BLaER1 treated with 17β-estradiol and CSF1 and Interleukin-3, amounts not matched to agents 10 nM and 100 nM (cell line): ENCODE data around the gene SASH1.

Experiments
- H3K27ac ChIP-seq, 11 experiments: shearing (Covaris generic); formaldehyde crosslinking; 2 replicates each; pipeline ENCODE4 v1.8.1; 2022
- H3K27me3 ChIP-seq, 11 experiments: shearing (Covaris generic); formaldehyde crosslinking; 2 replicates each; pipeline ENCODE4 v1.8.1; 2022
- H3K36me3 ChIP-seq, 11 experiments: shearing (Covaris generic); formaldehyde crosslinking; 2 replicates each; pipeline ENCODE4 v1.8.1; 2022
- H3K4me1 ChIP-seq, 10 experiments: shearing (Covaris generic); formaldehyde crosslinking; 2 replicates each; pipeline ENCODE4 v1.8.1; 2022
- H3K4me2 ChIP-seq, 11 experiments: shearing (Covaris generic); formaldehyde crosslinking; 2 replicates each; pipeline ENCODE4 v1.8.1; 2022
- H3K4me3 ChIP-seq, 10 experiments: shearing (Covaris generic); formaldehyde crosslinking; 2 replicates each; pipeline ENCODE4 v1.8.1; 2022
- H3K9ac ChIP-seq, 11 experiments: shearing (Covaris generic); formaldehyde crosslinking; 2 replicates each; pipeline ENCODE4 v1.8.1; 2022
- H3K9me3 ChIP-seq, 11 experiments: shearing (Covaris generic); formaldehyde crosslinking; replicated peaks in 1 of 11; 2 replicates each; pipeline ENCODE4 v1.8.1; 2022
- H4K20me1 ChIP-seq, 11 experiments: shearing (Covaris generic); formaldehyde crosslinking; 2 replicates each; pipeline ENCODE4 v1.8.1; 2022
- Cebpa-rat ChIP-seq, 11 experiments: shearing (Covaris generic); IDR thresholded peaks; 2 replicates each; pipeline ENCODE4 v1.8.1; 2022

SASH1 gene

DNA sequence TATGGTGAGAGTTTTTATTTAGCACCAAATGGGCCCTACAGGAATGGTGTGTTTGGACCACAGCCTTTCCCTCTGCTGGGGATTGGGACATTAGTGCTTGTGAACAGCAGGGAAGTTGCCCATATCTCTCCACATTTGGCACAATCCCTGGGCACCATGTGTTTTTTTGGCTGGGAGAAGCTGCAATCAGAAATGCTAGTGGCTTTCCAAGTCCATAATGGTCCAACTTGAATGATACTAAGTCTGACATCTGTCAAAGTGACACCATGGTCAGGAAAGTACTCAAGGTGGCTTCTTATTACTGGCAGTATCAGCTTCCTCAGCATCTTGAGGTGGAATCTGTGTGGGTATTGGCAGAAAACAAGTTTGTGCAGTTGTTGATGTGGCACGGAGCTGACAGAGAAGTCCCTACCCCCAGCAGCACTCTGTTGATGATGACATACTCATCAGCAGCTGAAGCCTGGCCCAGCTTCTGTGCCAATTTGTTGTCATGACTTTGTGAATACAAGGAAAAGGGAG, 53.0 kb downstream of the SASH1 start:
- H4K20me1 ChIP-seq, result no peaks in the 10 kb centered on the region
- H3K27ac ChIP-seq, result no peak overlapping the region
- H3K9ac ChIP-seq, result no peak overlapping the region
- no peak overlapping the region for H3K4me3 ChIP-seq
- TF ChIP-seq Cebpa-rat (IDR thresholded peaks at IDR 0.05), result no peak
- peak overlapping the region in 2 of 11 experiments; percentile 65 to 74; a peak in 2 of 22 replicates for H3K4me2 ChIP-seq
- no peaks in the 10 kb centered on the region for H3K27me3 ChIP-seq
- H3K9me3 ChIP-seq, result no peaks in the 10 kb centered on the region
- peaks cover 0 to 55% (median 0%) of the 10 kb centered on the region in 10 experiments; a peak in 4 of 20 replicates for H3K4me1 ChIP-seq
- H3K36me3 ChIP-seq, result no peaks in the 10 kb centered on the region

DNA sequence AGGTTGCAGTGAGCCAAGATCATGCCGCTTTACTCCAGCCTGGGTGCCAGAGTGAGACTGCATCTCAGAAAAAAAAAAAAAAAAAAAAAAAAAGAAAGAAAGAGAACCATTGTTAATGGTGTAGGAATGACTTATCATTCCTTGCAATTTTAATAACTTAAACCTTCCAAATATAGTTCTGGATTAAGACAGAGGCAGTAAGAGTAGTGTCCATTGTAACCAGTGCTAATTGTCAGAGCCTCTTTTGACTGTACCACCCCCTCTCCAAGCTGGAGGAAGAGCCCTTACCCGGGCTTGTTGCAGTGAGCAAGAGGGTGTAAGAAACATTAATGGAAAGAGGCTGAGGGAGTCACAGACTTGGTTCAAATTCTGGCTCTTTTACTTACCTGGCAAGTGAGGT, 53.8 kb downstream of the SASH1 start:
- Histone ChIP-seq H4K20me1 (no peaks in the 10 kb centered on the region), H3K4me1 (peaks cover 0 to 55% (median 0%) of the 10 kb centered on the region in 10 experiments; a peak in 4 of 20 replicates), H3K27ac (no peak overlapping the region), H3K27me3 (no peaks in the 10 kb centered on the region), H3K4me2 (no peak overlapping the region), H3K4me3 (no peak overlapping the region), H3K36me3 (no peaks in the 10 kb centered on the region), H3K9ac (no peak overlapping the region), H3K9me3 (no peaks in the 10 kb centered on the region)
- no peak for TF ChIP-seq Cebpa-rat (IDR thresholded peaks at IDR 0.05)

DNA sequence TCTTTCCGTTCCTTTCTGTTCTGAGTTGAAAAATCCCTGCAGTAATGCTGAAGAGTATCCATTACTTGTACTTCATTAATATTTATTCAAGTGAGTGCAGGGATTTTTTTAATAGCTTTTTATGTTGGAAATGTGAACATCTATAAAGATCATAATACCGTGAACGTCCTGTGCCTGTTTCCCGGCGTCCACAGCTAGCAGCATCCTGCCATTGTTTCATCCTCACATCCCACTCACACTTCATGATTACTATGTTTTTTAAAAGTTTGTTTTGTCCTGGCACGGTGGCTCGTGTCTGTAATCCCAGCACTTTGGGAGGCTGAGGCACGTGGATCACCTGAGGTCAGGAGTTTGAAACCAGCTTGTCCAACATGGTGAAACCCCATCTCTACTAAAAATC, 54.3 kb downstream of the SASH1 start:
- Histone ChIP-seq H3K36me3 (no peaks in the 10 kb centered on the region), H3K4me3 (no peak overlapping the region), H3K27ac (no peak overlapping the region), H3K27me3 (no peaks in the 10 kb centered on the region), H4K20me1 (no peaks in the 10 kb centered on the region), H3K4me1 (peaks cover 0 to 53% (median 0%) of the 10 kb centered on the region in 10 experiments; a peak in 4 of 20 replicates), H3K9ac (no peak overlapping the region), H3K4me2 (no peak overlapping the region), H3K9me3 (no peaks in the 10 kb centered on the region)
- no peak for TF ChIP-seq Cebpa-rat (IDR thresholded peaks at IDR 0.05)

DNA sequence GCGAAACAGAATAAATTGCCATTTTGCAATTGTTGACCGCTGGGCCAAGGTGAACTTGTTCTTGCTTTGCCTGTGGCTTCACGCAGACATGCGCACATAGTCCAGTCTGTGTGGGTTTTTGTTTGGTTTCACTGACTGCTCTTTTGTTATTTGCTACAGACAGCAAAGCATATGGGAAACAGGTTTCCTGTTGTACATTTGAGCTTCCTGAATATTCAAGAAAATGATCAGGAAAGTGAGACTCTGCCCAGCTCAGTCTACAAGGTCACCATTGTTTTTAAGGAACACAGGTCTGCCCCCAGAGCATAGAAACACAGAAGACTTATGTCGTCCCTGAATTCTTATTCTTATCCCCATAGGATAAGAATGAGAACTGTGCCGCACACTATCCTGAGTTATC, 55.6 kb downstream of the SASH1 start:
- no peaks in the 10 kb centered on the region for H3K27me3 ChIP-seq
- H3K27ac ChIP-seq, result no peak overlapping the region
- H3K4me1 ChIP-seq, result peaks cover 0 to 40% (median 0%) of the 10 kb centered on the region in 10 experiments; a peak in 4 of 20 replicates
- H3K36me3 ChIP-seq, result no peaks in the 10 kb centered on the region
- no peak for TF ChIP-seq Cebpa-rat (IDR thresholded peaks at IDR 0.05)
- H3K4me2 ChIP-seq, result peak overlapping the region in 2 of 11 experiments; percentile 10; a peak in 2 of 22 replicates
- H3K4me3 ChIP-seq, result no peak overlapping the region
- H4K20me1 ChIP-seq, result no peaks in the 10 kb centered on the region
- H3K9me3 ChIP-seq, result no peaks in the 10 kb centered on the region
- H3K9ac ChIP-seq, result no peak overlapping the region

DNA sequence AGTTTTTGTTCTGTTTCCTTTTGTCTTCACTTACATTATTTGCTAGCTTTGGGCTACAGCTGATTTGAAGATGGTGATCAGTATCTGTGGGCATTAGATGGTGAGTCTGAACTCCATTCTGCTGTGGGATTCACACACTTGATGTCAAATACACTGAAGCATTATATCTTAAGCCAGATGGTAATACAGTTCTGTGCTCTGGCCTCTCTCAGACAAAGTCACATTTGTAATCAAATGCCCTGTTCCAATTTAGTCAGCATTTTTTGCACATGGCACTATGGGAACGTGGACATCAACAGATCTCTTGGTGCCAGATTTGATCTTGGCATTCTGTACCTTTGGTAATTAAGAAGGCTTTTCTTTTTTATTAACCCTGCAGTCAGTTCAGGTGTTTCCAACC, 56.0 kb downstream of the SASH1 start:
- Histone ChIP-seq H3K27ac (no peak overlapping the region), H3K4me2 (peak overlapping the region in 1 of 11 experiments; percentile 10; a peak in 2 of 22 replicates), H3K27me3 (no peaks in the 10 kb centered on the region), H3K4me3 (no peak overlapping the region), H3K36me3 (no peaks in the 10 kb centered on the region), H3K9ac (no peak overlapping the region), H3K9me3 (no peaks in the 10 kb centered on the region), H3K4me1 (peaks cover 0 to 35% (median 0%) of the 10 kb centered on the region in 10 experiments; a peak in 4 of 20 replicates), H4K20me1 (no peaks in the 10 kb centered on the region)
- no peak for TF ChIP-seq Cebpa-rat (IDR thresholded peaks at IDR 0.05)

DNA sequence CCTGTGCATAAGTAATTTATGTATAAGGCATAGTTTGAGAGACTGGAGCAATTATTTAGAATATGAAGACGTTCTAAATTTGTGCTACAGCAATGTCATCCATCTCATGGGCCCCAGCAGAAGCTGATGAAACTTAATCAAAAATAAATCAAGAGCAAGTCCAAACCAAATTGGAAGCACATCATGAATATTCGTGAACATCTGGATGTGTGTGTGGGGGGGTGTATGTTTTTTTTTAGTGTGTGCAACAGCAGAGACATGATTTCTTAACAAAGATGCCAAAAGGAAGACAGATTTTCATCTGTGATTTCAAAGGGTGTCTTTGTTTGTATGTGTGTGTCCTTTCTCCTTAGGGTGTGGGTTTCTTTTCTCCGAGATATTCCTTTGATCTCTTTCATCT, 58.9 kb downstream of the SASH1 start:
- peaks cover 0 to 19% (median 0%) of the 10 kb centered on the region in 10 experiments; a peak in 3 of 20 replicates for H3K4me1 ChIP-seq
- no peak overlapping the region for H3K4me2 ChIP-seq
- no peak overlapping the region for H3K27ac ChIP-seq
- no peak overlapping the region for H3K9ac ChIP-seq
- H4K20me1 ChIP-seq, result 0 out of 22 replicates have a peak, but pooled peaks cover 0 to 5% (median 0%) of the 10 kb centered on the region in 11 experiments
- no peaks in the 10 kb centered on the region for H3K36me3 ChIP-seq
- no peak overlapping the region for H3K4me3 ChIP-seq
- H3K9me3 ChIP-seq, result no peaks in the 10 kb centered on the region
- TF ChIP-seq Cebpa-rat (IDR thresholded peaks at IDR 0.05), result no peak
- no peaks in the 10 kb centered on the region for H3K27me3 ChIP-seq

DNA sequence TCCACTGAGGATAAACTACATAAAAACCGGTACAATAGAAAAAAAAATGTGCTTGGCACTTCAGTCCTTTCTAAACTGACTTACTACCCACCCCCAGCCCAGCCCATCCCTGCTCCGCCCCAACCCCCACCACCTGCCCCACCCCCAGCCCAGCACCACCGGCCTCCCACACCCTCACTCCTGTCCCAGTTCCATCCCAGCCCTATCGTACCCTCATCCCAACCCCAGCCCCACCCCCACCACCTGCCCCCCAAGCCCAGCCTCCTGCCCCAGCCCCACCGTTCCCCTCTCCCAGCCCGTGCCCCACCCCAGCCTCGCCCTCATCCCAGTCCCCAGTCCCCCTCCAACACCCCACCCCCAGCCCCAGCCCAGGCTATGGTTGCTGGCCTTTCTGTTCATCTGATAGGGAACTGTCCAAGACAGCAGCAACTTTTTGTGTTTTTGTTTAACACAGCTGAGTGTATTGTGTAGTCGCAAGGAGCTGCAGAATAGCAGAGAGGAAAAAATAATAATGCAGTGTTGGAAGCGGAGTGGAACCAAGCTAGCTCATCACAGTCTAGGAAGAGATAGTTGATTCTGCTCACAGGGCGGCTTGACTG, 61.9 kb downstream of the SASH1 start:
- Histone ChIP-seq H3K4me2 (no peak overlapping the region), H3K4me1 (peaks cover 0 to 7% (median 0%) of the 10 kb centered on the region in 10 experiments; a peak in 2 of 20 replicates), H3K4me3 (no peak overlapping the region), H3K27me3 (no peaks in the 10 kb centered on the region), H3K9ac (no peak overlapping the region), H3K27ac (no peak overlapping the region), H3K9me3 (no peaks in the 10 kb centered on the region), H4K20me1 (0 out of 22 replicates have a peak, but pooled peaks cover 0 to 5% (median 0%) of the 10 kb centered on the region in 11 experiments), H3K36me3 (no peaks in the 10 kb centered on the region)
- no peak for TF ChIP-seq Cebpa-rat (IDR thresholded peaks at IDR 0.05)

DNA sequence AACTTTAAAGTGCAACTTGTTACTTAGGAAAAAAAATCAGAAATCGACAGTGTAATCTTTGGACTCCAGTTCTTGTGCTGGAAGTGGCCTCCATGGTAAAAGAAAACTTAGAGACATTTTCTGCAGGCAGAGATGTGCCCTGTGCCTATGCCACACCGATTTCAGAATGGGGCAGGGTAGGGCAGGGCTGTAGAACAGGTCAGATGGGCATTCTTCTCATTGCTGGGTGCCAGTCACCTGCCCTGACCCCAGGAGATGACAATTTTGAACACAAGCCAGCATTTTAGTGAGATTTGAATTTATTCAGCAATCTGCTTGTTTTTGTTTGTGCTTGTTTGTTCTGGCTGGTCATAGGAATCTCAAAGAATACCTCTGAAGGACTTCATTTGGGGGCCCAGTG, 63.3 kb downstream of the SASH1 start:
- TF ChIP-seq Cebpa-rat (IDR thresholded peaks at IDR 0.05), result no peak
- Histone ChIP-seq H3K9me3 (no peaks in the 10 kb centered on the region), H3K27me3 (no peaks in the 10 kb centered on the region), H3K27ac (no peak overlapping the region), H4K20me1 (0 out of 22 replicates have a peak, but pooled peaks cover 0 to 5% (median 0%) of the 10 kb centered on the region in 11 experiments), H3K9ac (no peak overlapping the region), H3K36me3 (no peaks in the 10 kb centered on the region), H3K4me3 (no peak overlapping the region), H3K4me1 (peaks cover 0 to 7% (median 0%) of the 10 kb centered on the region in 10 experiments; a peak in 2 of 20 replicates), H3K4me2 (no peak overlapping the region)

DNA sequence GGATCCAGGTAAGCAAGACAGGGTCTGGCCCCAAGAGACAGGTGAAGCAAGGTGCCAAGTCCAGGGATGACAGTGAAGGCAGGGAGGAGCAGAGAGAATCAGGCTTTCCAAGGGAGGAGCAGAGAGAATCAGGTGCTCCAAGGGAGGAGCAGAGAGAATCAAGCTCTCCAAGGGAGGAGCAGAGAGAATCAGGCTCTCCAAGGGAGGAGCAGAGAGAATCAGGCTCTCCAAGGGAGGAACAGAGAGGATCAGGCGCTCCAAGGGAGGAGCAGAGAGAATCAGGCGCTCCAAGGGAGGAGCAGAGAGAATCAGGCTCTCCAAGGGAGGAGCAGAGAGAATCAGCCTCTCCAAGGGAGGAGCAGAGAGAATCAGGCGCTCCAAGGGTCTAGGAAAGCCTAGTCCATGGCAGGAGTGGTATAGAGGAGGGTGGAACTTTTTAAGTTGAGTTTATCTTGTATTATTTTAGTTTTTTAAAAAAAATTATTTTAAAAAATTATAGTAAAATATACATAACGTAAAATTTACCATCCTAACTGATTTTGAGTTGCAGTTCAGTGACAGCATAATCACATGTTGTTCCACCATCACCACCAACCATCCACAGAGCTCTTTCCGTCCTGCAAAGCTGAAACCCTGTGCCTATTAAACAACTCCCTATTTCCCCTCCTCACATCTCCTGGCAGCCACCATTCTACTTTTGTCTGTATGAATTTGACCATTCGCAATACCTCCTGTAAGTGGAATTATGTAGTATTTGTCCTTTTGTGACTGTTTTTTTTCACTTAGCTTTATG, 64.1 kb downstream of the SASH1 start:
- Histone ChIP-seq H3K27ac (no peak overlapping the region), H3K4me2 (no peak overlapping the region), H3K9ac (no peak overlapping the region), H3K27me3 (no peaks in the 10 kb centered on the region), H3K4me3 (no peak overlapping the region), H3K4me1 (peaks cover 0 to 7% (median 0%) of the 10 kb centered on the region in 10 experiments; a peak in 2 of 20 replicates), H3K36me3 (no peaks in the 10 kb centered on the region), H3K9me3 (no peaks in the 10 kb centered on the region), H4K20me1 (0 out of 22 replicates have a peak, but pooled peaks cover 0 to 5% (median 0%) of the 10 kb centered on the region in 11 experiments)
- no peak for TF ChIP-seq Cebpa-rat (IDR thresholded peaks at IDR 0.05)
